ENCODE measurements around the gene KLF2.

KLF2 gene

GRCh38 chr19:16363852-16364230 lies 39.2 kb downstream of the KLF2 start:
- no peak overlapping the region for H3K4me2 ChIP-seq (ENCODE audit: low read depth, low read length)
- no peak overlapping the region for H2AFZ ChIP-seq (ENCODE audit: low read length)
- H3F3A ChIP-seq (ENCODE audit: insufficient read depth, low read length) = peaks cover 26% of the 10 kb centered on the region
- H3K27me3 ChIP-seq (replicated peaks; ENCODE audit: insufficient read depth, low read length) = no peaks in the 10 kb centered on the region
- H4K20me1 ChIP-seq (ENCODE audit: insufficient read depth, low read length) = no peaks in the 10 kb centered on the region
- no peak overlapping the region for H3K27ac ChIP-seq (ENCODE audit: low read length)
- H3K4me3 ChIP-seq (ENCODE audit: low read length) = no peak overlapping the region
- TF ChIP-seq EZH2 (optimal IDR thresholded peaks at IDR 0.05; ENCODE audit: low read depth, low read length) (no peak), CTCF (IDR thresholded peaks at IDR 0.05; ENCODE audit: low read length) (no peak), EZH2phosphoT487 (IDR thresholded peaks at IDR 0.05; ENCODE audit: low read length) (no peak)
- H3K36me3 ChIP-seq (replicated peaks; ENCODE audit: insufficient read depth, low read length) = no peaks in the 10 kb centered on the region
- DNase-seq = no peak
- H3K9ac ChIP-seq (ENCODE audit: low read length) = no peak overlapping the region
- H3K9me2 ChIP-seq (replicated peaks; ENCODE audit: insufficient read depth, low read length) = no peaks in the 10 kb centered on the region
- peaks cover 10% of the 10 kb centered on the region for H3K79me2 ChIP-seq (ENCODE audit: low read length)
- H3K4me1 ChIP-seq (ENCODE audit: low read length) = peaks cover 37% of the 10 kb centered on the region
- no peaks in the 10 kb centered on the region for H3K9me3 ChIP-seq (replicated peaks; ENCODE audit: insufficient read depth, low read length)

DNA sequence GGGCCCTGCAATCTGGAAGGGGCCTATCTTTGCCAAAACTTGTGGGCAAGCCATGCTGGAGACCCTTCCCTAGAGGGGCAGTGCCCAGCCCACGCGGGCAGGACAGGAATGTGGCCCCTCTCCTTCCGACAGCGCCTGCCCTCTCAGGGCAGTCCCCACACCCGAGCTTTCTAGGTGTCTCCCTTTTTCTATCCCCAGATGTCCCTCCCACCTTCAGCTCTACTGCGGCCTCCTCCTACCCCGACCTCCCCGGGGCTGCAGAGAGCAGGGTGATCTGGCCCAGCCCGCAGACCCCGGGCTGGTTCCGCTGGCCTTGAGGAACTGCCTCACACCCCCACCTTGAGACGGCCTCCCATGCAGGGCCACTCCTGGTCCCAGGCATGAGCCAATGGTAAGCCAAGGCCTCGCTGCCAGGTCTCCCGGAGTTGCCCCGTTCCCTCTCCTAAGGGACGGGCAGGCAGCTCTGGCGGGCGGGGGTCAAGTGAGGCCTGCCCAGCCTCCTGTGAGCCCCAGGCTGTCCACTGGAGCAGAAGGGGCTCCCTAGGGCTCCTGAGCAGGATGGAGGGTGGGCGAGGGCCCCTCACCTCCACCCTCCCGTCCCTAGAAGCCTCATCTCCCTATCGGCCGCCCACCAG lies 39.7 kb downstream of the KLF2 start:
- Histone ChIP-seq H4K20me1 (ENCODE audit: insufficient read depth, low read length) (no peaks in the 10 kb centered on the region), H3K79me2 (ENCODE audit: low read length) (peaks cover 13% of the 10 kb centered on the region), H2AFZ (ENCODE audit: low read length) (no peak overlapping the region), H3K4me1 (ENCODE audit: low read length) (peaks cover 42% of the 10 kb centered on the region), H3K27ac (ENCODE audit: low read length) (no peak overlapping the region), H3K9ac (ENCODE audit: low read length) (no peak overlapping the region), H3K9me3 (replicated peaks; ENCODE audit: insufficient read depth, low read length) (no peaks in the 10 kb centered on the region), H3F3A (ENCODE audit: insufficient read depth, low read length) (peaks cover 26% of the 10 kb centered on the region), H3K4me3 (ENCODE audit: low read length) (no peak overlapping the region), H3K9me2 (replicated peaks; ENCODE audit: insufficient read depth, low read length) (no peaks in the 10 kb centered on the region), H3K4me2 (ENCODE audit: low read depth, low read length) (no peak overlapping the region), H3K27me3 (replicated peaks; ENCODE audit: insufficient read depth, low read length) (no peaks in the 10 kb centered on the region), H3K36me3 (replicated peaks; ENCODE audit: insufficient read depth, low read length) (no peaks in the 10 kb centered on the region)
- no peak for DNase-seq
- TF ChIP-seq EZH2phosphoT487 (IDR thresholded peaks at IDR 0.05; ENCODE audit: low read length) (no peak), EZH2 (optimal IDR thresholded peaks at IDR 0.05; ENCODE audit: low read depth, low read length) (no peak), CTCF (IDR thresholded peaks at IDR 0.05; ENCODE audit: low read length) (no peak)

DNA sequence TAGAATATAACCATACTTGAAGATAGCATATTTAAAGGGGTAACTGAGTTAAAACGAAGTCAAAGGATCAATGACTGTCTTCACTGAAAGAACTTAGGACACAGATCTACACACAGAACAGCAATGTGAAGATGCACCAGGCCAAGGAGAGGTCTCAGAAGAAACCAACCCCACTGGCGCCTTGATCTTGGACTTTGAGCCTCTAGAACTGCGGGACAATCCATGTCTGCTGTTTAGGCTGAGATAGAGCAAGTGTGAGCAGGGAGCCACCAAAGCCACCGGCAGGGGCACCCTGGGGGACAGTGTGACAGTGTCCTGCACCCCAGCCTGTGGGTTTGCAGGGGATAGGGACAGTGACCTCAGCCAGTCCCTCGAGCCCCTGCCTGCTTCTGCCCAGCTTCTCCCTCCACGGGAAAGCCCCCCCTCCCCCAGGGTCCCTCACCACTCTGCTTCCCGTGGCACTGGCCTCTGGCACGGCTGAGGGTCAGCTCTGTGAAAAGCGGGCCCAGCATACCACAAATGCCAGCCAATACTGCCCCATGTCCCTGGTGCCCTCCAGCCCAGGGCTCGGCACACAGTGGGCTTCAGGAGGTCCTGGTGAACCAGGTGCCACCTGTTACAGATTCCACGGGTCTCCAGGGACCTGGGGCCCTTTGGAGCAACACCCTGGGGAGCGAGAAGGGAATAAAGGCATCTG lies 40.8 kb downstream of the KLF2 start:
- TF ChIP-seq EZH2 (optimal IDR thresholded peaks at IDR 0.05; ENCODE audit: low read depth, low read length) = no peak
- no peaks in the 10 kb centered on the region for H3K36me3 ChIP-seq (replicated peaks; ENCODE audit: insufficient read depth, low read length)
- H4K20me1 ChIP-seq (ENCODE audit: insufficient read depth, low read length) = no peaks in the 10 kb centered on the region
- H3K4me1 ChIP-seq (ENCODE audit: low read length) = peaks cover 51% of the 10 kb centered on the region
- peaks cover 13% of the 10 kb centered on the region for H3K79me2 ChIP-seq (ENCODE audit: low read length)
- H3K27ac ChIP-seq (ENCODE audit: low read length) = peak overlapping the region; percentile 98
- H3K9me3 ChIP-seq (replicated peaks; ENCODE audit: insufficient read depth, low read length) = no peaks in the 10 kb centered on the region
- H2AFZ ChIP-seq (ENCODE audit: low read length) = no peak overlapping the region
- H3F3A ChIP-seq (ENCODE audit: insufficient read depth, low read length) = peaks cover 26% of the 10 kb centered on the region
- DNase-seq = no peak
- H3K27me3 ChIP-seq (replicated peaks; ENCODE audit: insufficient read depth, low read length) = no peaks in the 10 kb centered on the region
- H3K4me2 ChIP-seq (ENCODE audit: low read depth, low read length) = peak overlapping the region; percentile 94
- H3K9me2 ChIP-seq (replicated peaks; ENCODE audit: insufficient read depth, low read length) = no peaks in the 10 kb centered on the region
- peak overlapping the region; percentile 46; the same call in 1 of the 2 replicates for H3K4me3 ChIP-seq (ENCODE audit: low read length)
- H3K9ac ChIP-seq (ENCODE audit: low read length) = peak overlapping the region; percentile 81

GRCh38 chr19:16366056-16366432 lies 41.4 kb downstream of the KLF2 start:
- H3K9me2 ChIP-seq (replicated peaks; ENCODE audit: insufficient read depth, low read length) = no peaks in the 10 kb centered on the region
- H3K9ac ChIP-seq (ENCODE audit: low read length) = peak overlapping the region; percentile 81
- H3K4me1 ChIP-seq (ENCODE audit: low read length) = peaks cover 57% of the 10 kb centered on the region
- TF ChIP-seq EZH2phosphoT487 (IDR thresholded peaks at IDR 0.05; ENCODE audit: low read length) (no peak), CTCF (IDR thresholded peaks at IDR 0.05; ENCODE audit: low read length) (no peak), EZH2 (optimal IDR thresholded peaks at IDR 0.05; ENCODE audit: low read depth, low read length) (no peak)
- H3K27ac ChIP-seq (ENCODE audit: low read length) = peak overlapping the region; percentile 98
- no peak overlapping the region for H2AFZ ChIP-seq (ENCODE audit: low read length)
- H3K4me2 ChIP-seq (ENCODE audit: low read depth, low read length) = peak overlapping the region; percentile 94
- H4K20me1 ChIP-seq (ENCODE audit: insufficient read depth, low read length) = no peaks in the 10 kb centered on the region
- no peaks in the 10 kb centered on the region for H3K36me3 ChIP-seq (replicated peaks; ENCODE audit: insufficient read depth, low read length)
- H3K4me3 ChIP-seq (ENCODE audit: low read length) = peak overlapping the region; percentile 46
- H3K79me2 ChIP-seq (ENCODE audit: low read length) = peaks cover 13% of the 10 kb centered on the region
- DNase-seq = no peak
- H3K27me3 ChIP-seq (replicated peaks; ENCODE audit: insufficient read depth, low read length) = no peaks in the 10 kb centered on the region
- H3F3A ChIP-seq (ENCODE audit: insufficient read depth, low read length) = peaks cover 31% of the 10 kb centered on the region
- H3K9me3 ChIP-seq (replicated peaks; ENCODE audit: insufficient read depth, low read length) = no peaks in the 10 kb centered on the region
